Ovary (tissue), 9 donors: Measurements from ENCODE around the gene FBXW5. TPM values are rescaled to one million over a fixed set of nuclear protein-coding genes. Genes with fewer than 3 reads are reported as not detected.

Experiments
- DNase-seq, 5 donors: peaks; one replicate each; pipeline ENCODE4 v3.0.0-alpha.2; 2019 to 2020
- H3K27ac ChIP-seq, 2 donors: fragments of 200-600 bp; one replicate each; pipeline versions ENCODE4 v1.5.1 to v1.8.0; 2019 to 2022
- H3K27me3 ChIP-seq: fragments of 200-600 bp; one replicate; pipeline ENCODE4 v1.8.0; 2022
- H3K36me3 ChIP-seq: fragments of 200-600 bp; sonication (generic); one replicate; pipeline ENCODE4 v1.5.1; 2019
- H3K4me1 ChIP-seq: one replicate; pipeline ENCODE4 v1.8.1; 2013; ENCODE audit warnings: mild to moderate bottlenecking, moderate library complexity; ENCODE audit not compliant: insufficient read depth
- H3K4me3 ChIP-seq: fragments of 200-600 bp; sonication (generic); one replicate; pipeline ENCODE4 v1.5.1; 2017
- H3K9me3 ChIP-seq, 2 donors: fragments of 200-600 bp in 1 of 2; sonication (generic) in 1 of 2; one replicate each; pipeline versions ENCODE4 v1.5.1 to v1.8.1; 2013 to 2019; ENCODE audit warnings: mild to moderate bottlenecking in 1 of 2, moderate library complexity in 1 of 2
- EP300 ChIP-seq: sonication (generic); formaldehyde crosslinking; IDR thresholded peaks from one replicate; pipeline ENCODE4 v1.6.1; 2017; ENCODE audit warnings: antibody characterized with exemption
- POLR2A ChIP-seq: fragments of 450-650 bp; IDR thresholded peaks from one replicate; pipeline ENCODE4 v1.6.1; 2017; ENCODE audit warnings: antibody characterized with exemption, mild to moderate bottlenecking, moderate library complexity
- WGBS, 3 donors: extraction: QIAGEN DNeasy Blood & Tissue Kit in 1 of 3; methylation state at CpG; one replicate each; pipeline versions ENCODE4 v1.1.5 to v1.1.7; 2013 to 2017; 5-methylcytosine and 5-hydroxymethylcytosine counted together
- intact Hi-C, 4 donors: fragments of 100-400 bp; cut with DNase I; formaldehyde crosslinking; loops; one replicate each; pipeline versions ENCODE4 v1.11.0 to v1.15.1; 2022 to 2023
- polyA plus RNA-seq, 2 donors: library from polyadenylated mRNA; stranded (reverse); fragments of 200-250 nt in 1 of 2; fragments of 350-450 nt in 1 of 2; fragmentation: Illumina TruSeq in 1 of 2; extraction: RNeasy Lipid Tissue Mini Kit (QIAGEN cat#74804) in 1 of 2; gene quantifications; one replicate each; pipeline ENCODE4 v1.2.3, GENCODE V29; 2013 to 2014
- total RNA-seq, 7 donors: library from RNA; depleted of rRNA in 2 of 7; stranded (reverse); fragments of >200 nt in 2 of 7; fragmentation: NEBNext Ultra II Directional in 3 of 7; extraction: Animal tissue kit (Norgen Biotek cat#: 25700) in 3 of 7; gene quantifications; one replicate each; pipeline versions ENCODE4 v1.1.0 to v1.2.4, GENCODE V29; 2016 to 2023
- TF ChIP-seq, protein P1 (sequence below), 3 donors: fragments of 450-650 bp in 2 of 3; fragments of 200-600 bp in 1 of 3; IDR thresholded peaks; one replicate each; pipeline versions ENCODE4 v1.5.1 to v1.8.0; 2016 to 2022; ENCODE audit warnings: antibody characterized with exemption in 3 of 3, mild to moderate bottlenecking in 1 of 3
- donor health status: DM: no; HTN: no; CAD: no; lungs with moderate emphysema.
- donor health status: DM: no; HTN: no; CAD: no.
- donor health status: Bipolar disorder and iron deficiency.
- donor health status: DM: yes; HTN: yes; CAD: no.
- donor health status: DM: no; HTN: no; CAD: no.
- donor health status: DM: yes; HTN: yes; CAD: no.

The FBXW5 gene
- total and polyA plus RNA-seq, 9 donors, result 2.2 to 75.5 (median 60.5) TPM

GRCh38 chr9:136984464-136985026 is 40.0 kb upstream of the FBXW5 start:
- no peak for DNase-seq
- Histone ChIP-seq H3K27ac (no peak overlapping the region), H3K9me3 (no peaks in the 10 kb centered on the region), H3K4me1 (no peaks in the 10 kb centered on the region), H3K27me3 (no peaks in the 10 kb centered on the region), H3K36me3 (no peaks in the 10 kb centered on the region), H3K4me3 (no peak overlapping the region)
- TF ChIP-seq POLR2A (no peak), EP300 (no peak)
- TF ChIP-seq, protein P1, sequence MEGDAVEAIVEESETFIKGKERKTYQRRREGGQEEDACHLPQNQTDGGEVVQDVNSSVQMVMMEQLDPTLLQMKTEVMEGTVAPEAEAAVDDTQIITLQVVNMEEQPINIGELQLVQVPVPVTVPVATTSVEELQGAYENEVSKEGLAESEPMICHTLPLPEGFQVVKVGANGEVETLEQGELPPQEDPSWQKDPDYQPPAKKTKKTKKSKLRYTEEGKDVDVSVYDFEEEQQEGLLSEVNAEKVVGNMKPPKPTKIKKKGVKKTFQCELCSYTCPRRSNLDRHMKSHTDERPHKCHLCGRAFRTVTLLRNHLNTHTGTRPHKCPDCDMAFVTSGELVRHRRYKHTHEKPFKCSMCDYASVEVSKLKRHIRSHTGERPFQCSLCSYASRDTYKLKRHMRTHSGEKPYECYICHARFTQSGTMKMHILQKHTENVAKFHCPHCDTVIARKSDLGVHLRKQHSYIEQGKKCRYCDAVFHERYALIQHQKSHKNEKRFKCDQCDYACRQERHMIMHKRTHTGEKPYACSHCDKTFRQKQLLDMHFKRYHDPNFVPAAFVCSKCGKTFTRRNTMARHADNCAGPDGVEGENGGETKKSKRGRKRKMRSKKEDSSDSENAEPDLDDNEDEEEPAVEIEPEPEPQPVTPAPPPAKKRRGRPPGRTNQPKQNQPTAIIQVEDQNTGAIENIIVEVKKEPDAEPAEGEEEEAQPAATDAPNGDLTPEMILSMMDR (IDR thresholded peaks at IDR 0.05), result no peak
- intact Hi-C loops, result no loop called here
- 41 to 44% (median 43%) methylated on average over 29 of the region's 29 CpGs for WGBS, 3 donors

DNA sequence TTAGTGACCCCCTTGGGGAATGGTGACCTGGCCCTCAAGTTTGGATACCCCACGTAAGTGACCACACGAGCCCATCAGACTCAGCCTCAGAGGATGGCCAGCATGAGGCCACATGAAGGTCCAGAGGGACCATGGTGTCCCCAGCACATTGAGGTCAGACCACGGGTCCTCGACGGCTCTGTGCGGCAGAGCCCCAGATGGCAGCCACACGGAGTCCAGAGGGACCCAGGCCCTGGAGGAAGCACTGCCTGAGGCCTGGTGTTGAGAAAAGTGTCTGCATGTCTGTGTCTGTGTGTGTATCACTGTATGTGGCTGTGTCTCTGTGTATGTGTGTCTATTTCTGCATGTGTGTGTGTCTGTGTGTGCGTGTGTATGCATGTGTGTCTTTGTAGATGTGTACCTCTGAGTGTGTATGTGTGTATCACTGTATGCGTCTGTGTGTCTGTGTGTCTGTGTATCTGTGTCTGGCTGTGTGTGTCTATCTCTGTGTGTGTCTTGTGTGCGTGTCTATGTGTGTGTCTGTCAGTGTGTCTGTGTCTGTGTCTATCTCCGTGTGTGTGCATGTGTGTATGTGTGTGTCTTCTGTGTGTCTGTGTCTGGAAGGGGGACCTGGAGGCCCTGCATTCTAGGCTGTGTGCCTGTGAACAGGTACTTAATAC is 39.2 kb upstream of the FBXW5 start:
- no peak overlapping the region for H3K27ac ChIP-seq
- H3K4me1 ChIP-seq, result no peaks in the 10 kb centered on the region
- no peaks in the 10 kb centered on the region for H3K36me3 ChIP-seq
- intact Hi-C loops, result no loop called here
- no peak for DNase-seq
- TF ChIP-seq POLR2A (no peak), EP300 (no peak)
- TF ChIP-seq, protein P1 (IDR thresholded peaks at IDR 0.05), result no peak
- no peaks in the 10 kb centered on the region for H3K9me3 ChIP-seq
- no peaks in the 10 kb centered on the region for H3K27me3 ChIP-seq
- WGBS, 3 donors, result 79 to 84% (median 83%) methylated on average over 11 of the region's 11 CpGs
- no peak overlapping the region for H3K4me3 ChIP-seq

- TF ChIP-seq EP300 (no peak), POLR2A (no peak)
- TF ChIP-seq, protein P1 (IDR thresholded peaks at IDR 0.05), result no peak
- Histone ChIP-seq H3K27ac (no peak overlapping the region), H3K9me3 (no peaks in the 10 kb centered on the region), H3K4me1 (peaks cover under 1% of the 10 kb centered on the region), H3K27me3 (no peaks in the 10 kb centered on the region), H3K36me3 (no peaks in the 10 kb centered on the region), H3K4me3 (no peak overlapping the region)
- intact Hi-C loops, result no loop called here
- WGBS, 3 donors, result 79 to 86% (median 85%) methylated on average over 7 to 9 of the region's 9 CpGs
- DNase-seq, result no peak
Observed at GRCh38 chr9:136983167-136983566, 38.6 kb upstream of the FBXW5 start.

DNA sequence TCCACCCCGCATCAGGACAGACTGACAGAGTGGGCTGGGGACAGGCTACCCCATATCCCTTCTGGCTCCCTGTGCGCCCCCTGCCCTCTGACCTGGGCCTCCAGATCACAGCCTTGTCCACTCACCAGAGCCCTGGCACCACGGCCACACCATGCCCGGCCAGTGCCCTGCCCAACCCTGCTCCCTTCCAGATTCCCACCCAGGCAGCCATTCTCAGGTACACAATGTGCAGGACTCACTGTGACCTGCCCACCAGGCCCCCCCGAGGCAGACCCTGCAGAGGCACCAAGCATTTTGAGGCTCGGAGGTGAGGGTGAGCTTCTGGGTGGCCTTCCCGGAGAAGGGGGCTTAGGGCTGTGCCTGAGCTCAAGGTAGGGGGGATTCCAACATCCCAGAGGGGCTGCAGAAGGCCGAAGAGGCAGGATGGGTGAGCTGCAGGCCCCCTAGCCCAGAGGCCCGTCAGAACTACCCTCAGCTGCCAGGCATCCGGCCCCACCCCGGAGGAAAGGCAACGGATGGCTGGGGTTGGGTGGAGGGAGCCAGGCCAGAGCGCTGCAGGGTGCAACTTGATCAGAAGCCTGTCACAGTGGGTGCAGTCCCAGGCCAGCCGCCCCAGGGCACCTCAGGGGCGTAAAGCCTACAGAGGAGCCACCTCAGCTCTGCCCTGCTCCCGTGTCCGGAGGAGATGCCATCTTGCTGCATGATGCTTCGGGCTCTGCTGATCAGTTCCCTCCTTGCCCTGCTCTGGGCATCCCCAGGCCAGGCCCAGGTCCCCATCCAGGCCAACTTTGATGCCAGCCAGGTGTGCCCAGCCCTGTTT is 37.9 kb upstream of the FBXW5 start, which contains the start of gene LCNL1:
TSS of gene LCNL1 (plus strand) at position 762 of the 820 bp plus-strand sequence. CDS start 594 bp downstream, outside the sequence.
- no peak for DNase-seq
- intact Hi-C loops, result no loop called here
- TF ChIP-seq EP300, result no peak
- TF ChIP-seq POLR2A, result no peak
- TF ChIP-seq, protein P1 (IDR thresholded peaks at IDR 0.05), result no peak
- no peaks in the 10 kb centered on the region for H3K9me3 ChIP-seq
- no peaks in the 10 kb centered on the region for H3K27me3 ChIP-seq
- H3K36me3 ChIP-seq, result no peaks in the 10 kb centered on the region
- 82 to 90% (median 86%) methylated on average over 16 to 18 of the region's 18 CpGs for WGBS, 3 donors
- no peak within 1 kb of the TSS for H3K27ac ChIP-seq
- no peak within 1 kb of the TSS for H3K4me3 ChIP-seq
- peaks cover 6% of the 10 kb centered on the region for H3K4me1 ChIP-seq
